ENCODE measurements around the gene PDE4DIP.
"Not testable (repeated sequence)": the region's sequence is repeated elsewhere in the genome, so short reads cannot be mapped to it uniquely, and the experiment has no call there.

The PDE4DIP gene

DNA sequence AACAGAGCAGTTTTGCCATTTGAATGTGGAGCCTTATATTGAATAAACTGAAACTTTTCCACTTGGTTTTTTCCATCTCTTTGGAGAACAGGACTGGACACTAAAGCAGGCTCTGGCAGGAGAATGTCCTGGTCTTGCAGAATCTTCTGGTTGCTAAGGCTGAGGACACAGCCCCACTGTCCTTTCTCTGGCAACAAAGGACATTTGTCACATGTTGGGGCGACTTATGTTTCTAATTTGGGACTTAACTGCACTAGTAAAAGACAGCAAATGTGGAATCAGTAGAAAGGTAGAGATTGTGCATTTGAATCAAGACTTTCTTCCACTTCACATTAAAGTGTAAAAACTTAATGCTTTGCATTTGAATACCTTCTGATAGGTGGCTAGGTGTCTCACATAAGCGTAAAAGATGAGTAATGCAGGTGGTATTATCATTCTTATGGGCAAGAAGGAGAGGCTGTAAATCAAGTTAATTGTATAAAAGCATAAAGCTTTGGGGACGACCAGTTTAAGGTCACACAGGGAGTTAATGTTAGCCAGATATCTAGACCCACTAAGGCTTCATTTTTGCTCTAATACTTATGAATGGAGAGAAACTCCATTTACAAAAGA is 74.7 kb downstream of the PDE4DIP start:
- not testable (repeated sequence) for DNase-seq

- DNase-seq, result not testable (repeated sequence)
These were observed 76.8 kb downstream of the PDE4DIP start for GRCh38 chr1:148921047-148921446.

- DNase-seq, result not testable (repeated sequence)
These were observed 79.6 kb downstream of the PDE4DIP start for GRCh38 chr1:148923798-148924197.

- DNase-seq, result not testable (repeated sequence)
These were observed 83.4 kb downstream of the PDE4DIP start for GRCh38 chr1:148927645-148928044.

DNA sequence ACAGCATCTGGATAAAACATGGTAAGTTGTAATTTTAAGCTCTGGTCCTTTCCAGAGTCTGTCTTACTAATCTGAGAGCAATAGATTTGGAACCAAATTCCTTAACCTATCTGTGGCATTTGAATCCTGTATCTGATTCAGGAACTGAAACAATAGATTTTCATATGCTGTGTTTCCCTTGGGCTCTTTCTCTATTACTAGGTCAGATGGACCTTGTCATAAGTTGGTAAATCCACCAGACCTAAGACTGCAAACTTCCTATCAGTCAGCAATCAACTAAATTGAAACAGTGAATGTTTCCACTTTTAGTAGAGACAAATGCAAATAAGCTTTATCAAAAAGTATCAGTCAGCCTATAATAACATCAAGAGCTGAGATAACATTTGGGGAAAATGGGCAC is 85.0 kb downstream of the PDE4DIP start:
- not testable (repeated sequence) for DNase-seq

- DNase-seq, result not testable (repeated sequence)
These were observed 91.3 kb downstream of the PDE4DIP start for GRCh38 chr1:148935381-148936002.

DNA sequence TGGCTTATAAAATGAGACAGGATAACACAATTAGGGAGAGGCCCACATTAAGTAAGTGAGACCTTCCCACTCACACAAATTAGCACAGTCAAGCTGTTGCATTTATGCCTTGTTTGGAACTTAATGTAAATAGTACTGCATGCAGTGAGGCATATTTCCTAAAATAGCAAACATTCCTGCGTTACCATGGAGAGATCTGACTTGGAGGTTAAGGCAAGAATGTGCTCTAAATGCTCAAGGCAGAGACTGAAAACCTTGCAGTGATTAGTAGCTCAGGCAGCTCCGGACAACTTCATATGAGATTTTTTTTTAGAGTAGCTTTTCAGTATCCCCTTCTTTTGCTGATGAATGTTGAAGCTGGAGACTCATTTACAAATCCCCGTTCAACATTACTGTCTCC is 98.7 kb downstream of the PDE4DIP start:
- not testable (repeated sequence) for DNase-seq

GRCh38 chr1:148945130-148945529 is 100.9 kb downstream of the PDE4DIP start:
- DNase-seq, result not testable (repeated sequence)

DNA sequence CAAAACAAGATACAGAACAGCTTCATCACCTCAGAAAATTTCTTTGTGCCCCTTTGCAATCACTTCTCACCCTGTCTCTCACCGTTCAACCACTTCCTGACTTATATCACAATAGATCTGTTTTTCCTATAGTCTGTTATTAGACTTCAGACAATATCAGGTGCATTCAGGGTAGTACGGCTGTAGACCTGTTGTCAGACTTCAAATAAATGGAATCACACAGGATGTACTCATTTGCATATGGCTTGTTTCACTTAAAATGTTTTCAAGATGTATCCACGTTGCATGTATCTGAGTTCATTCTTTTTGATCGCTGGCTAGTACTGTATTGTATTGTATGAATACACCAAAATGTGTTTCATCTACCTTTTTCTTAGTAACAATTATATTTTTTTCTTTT is 104.5 kb downstream of the PDE4DIP start:
- not testable (repeated sequence) for DNase-seq

GRCh38 chr1:148951336-148952227 is 107.4 kb downstream of the PDE4DIP start:
- DNase-seq, result peak in 41 of 56 donors; percentile 16 to 82 (median 56)

DNA sequence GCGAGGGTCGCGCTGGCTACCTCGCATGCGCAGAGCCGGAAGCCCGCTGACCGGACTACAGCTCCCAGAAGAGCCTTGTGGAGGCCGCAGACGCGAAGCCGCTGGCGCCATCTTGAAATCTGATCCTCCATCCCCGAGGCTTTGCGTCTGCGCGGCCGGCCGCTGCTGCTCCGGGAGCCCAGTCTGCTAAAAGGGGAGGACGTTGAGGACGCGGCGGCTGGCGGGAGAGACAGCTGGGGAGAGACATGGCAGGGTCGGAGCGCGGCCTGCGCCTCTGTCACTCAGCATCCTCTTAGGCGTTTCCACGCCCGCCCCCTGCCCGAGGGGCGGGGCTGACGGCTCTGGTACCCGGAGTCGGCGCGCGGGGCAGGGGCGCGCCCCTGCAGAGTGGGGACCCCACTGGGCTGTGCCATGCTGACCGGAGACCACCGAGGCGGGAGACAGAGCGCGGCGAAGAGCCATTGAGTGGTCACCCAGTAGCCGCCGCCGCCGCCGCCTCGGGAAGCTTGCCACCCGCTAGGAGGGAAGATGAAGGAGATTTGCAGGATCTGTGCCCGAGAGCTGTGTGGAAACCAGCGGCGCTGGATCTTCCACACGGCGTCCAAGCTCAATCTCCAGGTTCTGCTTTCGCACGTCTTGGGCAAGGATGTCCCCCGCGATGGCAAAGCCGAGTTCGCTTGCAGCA is 108.2 kb downstream of the PDE4DIP start:
- DNase-seq, result not testable (repeated sequence)

DNA sequence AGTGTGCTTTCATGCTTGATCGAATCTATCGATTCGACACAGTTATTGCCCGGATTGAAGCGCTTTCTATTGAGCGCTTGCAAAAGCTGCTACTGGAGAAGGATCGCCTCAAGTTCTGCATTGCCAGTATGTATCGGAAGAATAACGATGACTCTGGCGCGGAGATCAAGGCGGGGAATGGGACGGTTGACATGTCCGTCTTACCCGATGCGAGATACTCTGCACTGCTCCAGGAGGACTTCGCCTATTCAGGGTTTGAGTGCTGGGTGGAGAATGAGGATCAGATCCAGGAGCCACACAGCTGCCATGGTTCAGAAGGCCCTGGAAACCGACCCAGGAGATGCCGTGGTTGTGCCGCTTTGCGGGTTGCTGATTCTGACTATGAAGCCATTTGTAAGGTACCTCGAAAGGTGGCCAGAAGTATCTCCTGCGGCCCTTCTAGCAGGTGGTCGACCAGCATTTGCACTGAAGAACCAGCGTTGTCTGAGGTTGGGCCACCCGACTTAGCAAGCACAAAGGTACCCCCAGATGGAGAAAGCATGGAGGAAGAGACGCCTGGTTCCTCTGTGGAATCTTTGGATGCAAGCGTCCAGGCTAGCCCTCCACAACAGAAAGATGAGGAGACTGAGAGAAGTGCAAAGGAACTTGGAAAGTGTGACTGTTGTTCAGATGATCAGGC is 108.8 kb downstream of the PDE4DIP start:
- DNase-seq, result peak in 16 of 56 donors; percentile 1 to 39 (median 12)

GRCh38 chr1:148953730-148954129 is 109.5 kb downstream of the PDE4DIP start:
- DNase-seq, result not testable (repeated sequence)

DNA sequence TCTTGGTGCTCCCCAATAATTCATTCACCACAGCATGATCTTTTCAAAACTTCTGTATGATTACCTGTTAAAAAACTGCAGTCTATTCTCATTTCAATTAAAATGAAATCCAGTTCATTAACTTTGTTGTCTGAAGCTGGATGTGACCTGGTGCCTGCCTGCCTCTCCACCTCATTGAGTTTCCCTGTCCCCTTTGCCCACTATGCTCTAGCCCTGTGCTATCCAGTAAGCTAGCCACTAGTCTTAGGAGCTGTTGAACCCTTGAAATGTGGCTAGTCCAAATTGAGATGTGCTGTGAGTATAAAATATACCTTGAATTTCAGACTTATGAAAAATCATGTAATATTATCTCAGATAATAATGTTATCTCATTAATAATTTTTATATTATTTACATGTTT is 114.1 kb downstream of the PDE4DIP start:
- not testable (repeated sequence) for DNase-seq

GRCh38 chr1:148960212-148961000 is 116.2 kb downstream of the PDE4DIP start:
- not testable (repeated sequence) for DNase-seq

DNA sequence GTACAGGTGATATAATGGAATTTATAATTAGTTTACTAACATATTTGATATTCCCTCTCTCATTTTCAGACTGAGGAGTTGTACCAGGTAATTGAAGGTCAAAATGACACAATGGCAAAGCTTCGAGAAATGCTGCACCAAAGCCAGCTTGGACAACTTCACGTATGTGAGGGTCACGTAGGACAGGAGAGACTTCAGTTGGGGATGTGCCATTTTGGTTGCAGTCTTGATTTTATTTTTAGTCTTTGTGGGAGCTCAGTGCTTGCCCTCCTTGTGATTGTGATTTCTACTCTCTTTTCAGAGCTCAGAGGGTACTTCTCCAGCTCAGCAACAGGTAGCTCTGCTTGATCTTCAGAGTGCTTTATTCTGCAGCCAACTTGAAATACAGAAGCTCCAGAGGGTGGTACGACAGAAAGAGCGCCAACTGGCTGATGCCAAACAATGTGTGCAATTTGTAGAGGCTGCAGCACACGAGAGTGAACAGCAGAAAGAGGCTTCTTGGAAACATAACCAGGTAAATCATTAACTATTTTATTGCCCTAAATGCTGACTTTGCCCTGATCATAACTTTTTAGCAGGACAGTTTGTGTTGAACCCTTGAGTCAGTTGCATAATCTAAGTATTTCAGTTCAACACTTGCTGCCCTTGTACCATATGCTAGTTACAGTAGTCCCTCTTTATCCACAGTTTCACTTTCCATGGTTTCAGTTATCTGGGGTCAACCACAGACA is 118.1 kb downstream of the PDE4DIP start:
- not testable (repeated sequence) for DNase-seq

- DNase-seq, result not testable (repeated sequence)
These were observed 121.9 kb downstream of the PDE4DIP start for GRCh38 chr1:148966084-148966483.

- DNase-seq, result not testable (repeated sequence)
These were observed 123.4 kb downstream of the PDE4DIP start for GRCh38 chr1:148967580-148967979.

DNA sequence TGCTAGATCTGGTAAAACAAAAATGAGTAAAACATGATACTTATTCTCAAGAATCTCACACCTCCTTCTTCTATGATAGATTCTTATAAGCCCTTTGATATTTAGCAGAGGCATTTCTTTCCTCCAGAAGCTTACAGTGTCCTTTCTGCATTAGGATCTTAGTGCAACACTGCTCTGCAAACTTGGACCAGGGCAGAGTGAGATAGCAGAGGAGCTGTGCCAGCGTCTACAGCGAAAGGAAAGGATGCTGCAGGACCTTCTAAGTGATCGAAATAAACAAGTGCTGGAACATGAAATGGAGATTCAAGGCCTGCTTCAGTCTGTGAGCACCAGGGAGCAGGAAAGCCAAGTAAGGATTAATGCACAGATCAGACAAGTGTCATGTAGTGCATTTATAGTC is 124.5 kb downstream of the PDE4DIP start:
- DNase-seq, result not testable (repeated sequence)

All from amygdala (tissue), 56 donors.